ENCODE results near the gene CFAP119. TPM values are rescaled to one million over a fixed set of nuclear protein-coding genes. Genes with fewer than 3 reads are reported as not detected.

CFAP119 gene
- total RNA-seq, 2 donors from 2014 or later = 0.27 to 1.2 TPM

DNA sequence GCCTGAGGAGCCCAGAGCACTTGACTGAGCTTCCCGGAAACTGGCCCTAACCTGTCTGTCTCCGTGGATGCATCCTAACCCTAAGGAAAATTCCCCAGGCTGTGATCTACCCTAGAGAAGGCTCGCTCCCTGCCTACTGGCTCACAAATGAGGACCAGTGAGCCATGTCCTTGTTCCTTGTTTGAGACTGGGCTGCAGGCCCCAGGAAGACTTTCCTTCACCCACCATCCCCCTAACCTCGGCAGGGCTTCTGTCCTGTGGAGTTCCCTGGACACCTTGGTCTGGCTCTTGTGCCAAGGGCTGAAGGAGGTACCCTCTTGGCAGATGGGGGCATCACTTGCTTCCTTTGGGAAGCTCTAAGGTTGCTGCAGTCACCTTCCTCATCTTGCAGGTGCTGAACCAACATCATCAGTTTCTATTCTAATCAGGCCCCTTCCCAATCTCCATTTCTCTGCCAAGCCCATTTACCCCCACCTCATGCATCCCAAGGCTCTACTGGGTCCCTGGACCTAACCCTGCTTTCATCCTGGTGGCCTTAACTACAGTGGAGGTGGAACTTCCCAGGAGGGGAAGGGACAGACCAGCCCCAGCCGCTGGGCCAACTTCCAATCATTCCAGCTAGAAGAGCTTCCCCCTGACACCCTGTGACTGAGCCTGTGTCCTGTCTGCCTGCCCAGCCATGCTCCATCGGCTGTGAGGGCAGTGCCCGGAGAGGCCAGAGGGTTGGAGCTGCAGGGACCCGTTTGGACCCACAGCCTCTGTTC lies 12.7 kb upstream of the CFAP119 start:
- TF ChIP-seq, protein P1, sequence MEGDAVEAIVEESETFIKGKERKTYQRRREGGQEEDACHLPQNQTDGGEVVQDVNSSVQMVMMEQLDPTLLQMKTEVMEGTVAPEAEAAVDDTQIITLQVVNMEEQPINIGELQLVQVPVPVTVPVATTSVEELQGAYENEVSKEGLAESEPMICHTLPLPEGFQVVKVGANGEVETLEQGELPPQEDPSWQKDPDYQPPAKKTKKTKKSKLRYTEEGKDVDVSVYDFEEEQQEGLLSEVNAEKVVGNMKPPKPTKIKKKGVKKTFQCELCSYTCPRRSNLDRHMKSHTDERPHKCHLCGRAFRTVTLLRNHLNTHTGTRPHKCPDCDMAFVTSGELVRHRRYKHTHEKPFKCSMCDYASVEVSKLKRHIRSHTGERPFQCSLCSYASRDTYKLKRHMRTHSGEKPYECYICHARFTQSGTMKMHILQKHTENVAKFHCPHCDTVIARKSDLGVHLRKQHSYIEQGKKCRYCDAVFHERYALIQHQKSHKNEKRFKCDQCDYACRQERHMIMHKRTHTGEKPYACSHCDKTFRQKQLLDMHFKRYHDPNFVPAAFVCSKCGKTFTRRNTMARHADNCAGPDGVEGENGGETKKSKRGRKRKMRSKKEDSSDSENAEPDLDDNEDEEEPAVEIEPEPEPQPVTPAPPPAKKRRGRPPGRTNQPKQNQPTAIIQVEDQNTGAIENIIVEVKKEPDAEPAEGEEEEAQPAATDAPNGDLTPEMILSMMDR (IDR thresholded peaks at IDR 0.05) = no peak
- H3K4me1 ChIP-seq (ENCODE audit: control insufficient read depth in 1 of 2, low read depth in 2 of 2) = peaks cover 7 to 21% of the 10 kb centered on the region in 2 donors
- no peaks in the 10 kb centered on the region for H3K9me3 ChIP-seq
- H3K27ac ChIP-seq = peak overlapping the region; percentile 60 to 76
- DNase-seq (ENCODE audit: low spot score) = no peak
- H3K4me3 ChIP-seq = peak overlapping the region; percentile 90
- no peak for ATAC-seq (ENCODE audit: insufficient number of reproducible peaks, low FRiP score, low read depth)
- H3K36me3 ChIP-seq = peaks cover 31% of the 10 kb centered on the region
- H3K27me3 ChIP-seq (replicated peaks; ENCODE audit: insufficient read depth) = no peaks in the 10 kb centered on the region

DNA sequence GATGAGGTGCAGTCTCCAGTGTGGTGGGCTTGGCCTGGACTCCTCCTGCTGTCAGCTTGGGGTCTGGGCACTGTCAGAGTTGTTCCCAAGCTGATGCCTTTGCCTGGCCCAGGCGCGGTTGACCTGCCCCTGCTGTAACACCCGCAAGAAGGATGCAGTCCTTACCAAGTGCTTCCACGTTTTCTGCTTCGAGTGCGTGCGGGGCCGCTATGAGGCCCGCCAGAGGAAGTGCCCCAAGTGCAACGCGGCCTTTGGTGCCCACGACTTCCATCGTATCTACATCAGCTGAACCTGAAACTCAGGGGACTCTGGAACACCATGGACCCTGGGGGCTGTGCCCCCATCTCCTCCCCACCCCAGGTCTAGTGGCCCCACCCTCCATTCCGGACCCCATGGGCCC lies 12.0 kb upstream of the CFAP119 start:
- Histone ChIP-seq H3K27me3 (replicated peaks; ENCODE audit: insufficient read depth) (no peaks in the 10 kb centered on the region), H3K27ac (no peak overlapping the region), H3K9me3 (no peaks in the 10 kb centered on the region), H3K36me3 (peaks cover 38% of the 10 kb centered on the region), H3K4me3 (no peak overlapping the region), H3K4me1 (ENCODE audit: control insufficient read depth in 1 of 2, low read depth in 2 of 2) (peaks cover 7 to 21% of the 10 kb centered on the region in 2 donors)
- no peak for DNase-seq (ENCODE audit: low spot score)
- TF ChIP-seq, protein P1 (IDR thresholded peaks at IDR 0.05) = no peak
- ATAC-seq (ENCODE audit: insufficient number of reproducible peaks, low FRiP score, low read depth) = no peak

- no peak overlapping the region for H3K27ac ChIP-seq
- H3K4me1 ChIP-seq (ENCODE audit: control insufficient read depth in 1 of 2, low read depth in 2 of 2) = peaks cover 7 to 17% of the 10 kb centered on the region in 2 donors
- H3K36me3 ChIP-seq = peaks cover 59% of the 10 kb centered on the region
- H3K4me3 ChIP-seq = no peak overlapping the region
- no peak for ATAC-seq (ENCODE audit: insufficient number of reproducible peaks, low FRiP score, low read depth)
- no peaks in the 10 kb centered on the region for H3K9me3 ChIP-seq
- H3K27me3 ChIP-seq (replicated peaks; ENCODE audit: insufficient read depth) = no peaks in the 10 kb centered on the region
- TF ChIP-seq, protein P1 (IDR thresholded peaks at IDR 0.05) = no peak
- DNase-seq (ENCODE audit: low spot score) = no peak
Measured at GRCh38 chr16:30771726-30772125, 9.9 kb upstream of the CFAP119 start.

DNA sequence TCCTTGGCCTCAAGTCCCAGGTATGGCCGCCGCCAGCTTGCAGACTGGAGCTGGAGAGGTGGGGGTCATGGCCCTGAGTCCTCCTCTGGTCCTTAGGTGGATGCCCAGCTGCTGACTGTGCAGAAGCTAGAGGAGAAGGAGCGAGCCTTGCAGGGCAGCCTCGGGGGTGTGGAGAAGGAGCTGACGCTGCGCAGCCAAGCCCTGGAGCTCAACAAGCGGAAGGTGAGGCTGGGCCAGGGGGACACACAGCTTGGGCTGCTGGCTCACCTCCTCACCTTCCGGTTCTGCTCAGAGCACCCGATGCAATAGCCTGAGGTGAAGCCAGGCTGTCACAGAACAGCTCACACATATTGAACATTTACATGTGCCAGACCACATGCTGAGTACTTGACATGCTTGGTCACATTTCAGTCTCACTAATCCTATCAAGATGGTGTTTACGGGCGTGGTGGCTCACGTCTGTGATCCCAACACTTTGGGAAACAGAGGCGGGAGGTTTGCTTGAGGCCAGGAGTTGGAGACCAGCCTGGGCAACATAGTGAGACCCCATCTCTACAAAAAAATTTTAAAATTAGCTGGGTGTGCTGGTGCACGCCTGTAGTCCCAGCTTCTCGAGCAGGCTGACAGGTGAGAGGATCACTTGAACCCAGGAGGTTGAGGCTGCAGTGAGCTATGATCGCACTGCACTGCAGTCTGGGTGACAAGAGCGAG lies 7.7 kb upstream of the CFAP119 start:
- TF ChIP-seq, protein P1 (IDR thresholded peaks at IDR 0.05) = no peak
- H3K4me1 ChIP-seq (ENCODE audit: control insufficient read depth in 1 of 2, low read depth in 2 of 2) = peaks cover 0 to 2% of the 10 kb centered on the region in 2 donors
- no peaks in the 10 kb centered on the region for H3K9me3 ChIP-seq
- H3K27ac ChIP-seq = no peak overlapping the region
- DNase-seq (ENCODE audit: low spot score) (no peak), ATAC-seq (ENCODE audit: insufficient number of reproducible peaks, low FRiP score, low read depth) (no peak)
- H3K27me3 ChIP-seq (replicated peaks; ENCODE audit: insufficient read depth) = no peaks in the 10 kb centered on the region
- peaks cover 81% of the 10 kb centered on the region for H3K36me3 ChIP-seq
- no peak overlapping the region for H3K4me3 ChIP-seq

- Histone ChIP-seq H3K27me3 (replicated peaks; ENCODE audit: insufficient read depth) (no peaks in the 10 kb centered on the region), H3K27ac (no peak overlapping the region), H3K4me3 (no peak overlapping the region), H3K36me3 (peaks cover 87% of the 10 kb centered on the region), H3K4me1 (ENCODE audit: control insufficient read depth in 1 of 2, low read depth in 2 of 2) (peaks cover 2 to 5% of the 10 kb centered on the region in 2 donors), H3K9me3 (no peaks in the 10 kb centered on the region)
- DNase-seq (ENCODE audit: low spot score) (no peak), ATAC-seq (ENCODE audit: insufficient number of reproducible peaks, low FRiP score, low read depth) (no peak)
- TF ChIP-seq, protein P1 (IDR thresholded peaks at IDR 0.05) = no peak
Measured at GRCh38 chr16:30768583-30769181, 6.8 kb upstream of the CFAP119 start.
